HG03565 (cell line): ENCODE measurements around the gene IRF4.
"Not testable (repeated sequence)": the region's sequence is repeated elsewhere in the genome, so short reads cannot be mapped to it uniquely, and the experiment has no call there.

Experiments
- ATAC-seq: cut with Tn5 transposase; IDR thresholded peaks from one replicate; pipeline ENCODE4 v1.9.1; 2021; ENCODE audit warnings: mild to moderate bottlenecking, moderate library complexity; ENCODE audit not compliant: unreplicated experiment

IRF4 gene

GRCh38 chr6:411402-412145 is 20.0 kb downstream of the IRF4 start:
- no peak for ATAC-seq

DNA sequence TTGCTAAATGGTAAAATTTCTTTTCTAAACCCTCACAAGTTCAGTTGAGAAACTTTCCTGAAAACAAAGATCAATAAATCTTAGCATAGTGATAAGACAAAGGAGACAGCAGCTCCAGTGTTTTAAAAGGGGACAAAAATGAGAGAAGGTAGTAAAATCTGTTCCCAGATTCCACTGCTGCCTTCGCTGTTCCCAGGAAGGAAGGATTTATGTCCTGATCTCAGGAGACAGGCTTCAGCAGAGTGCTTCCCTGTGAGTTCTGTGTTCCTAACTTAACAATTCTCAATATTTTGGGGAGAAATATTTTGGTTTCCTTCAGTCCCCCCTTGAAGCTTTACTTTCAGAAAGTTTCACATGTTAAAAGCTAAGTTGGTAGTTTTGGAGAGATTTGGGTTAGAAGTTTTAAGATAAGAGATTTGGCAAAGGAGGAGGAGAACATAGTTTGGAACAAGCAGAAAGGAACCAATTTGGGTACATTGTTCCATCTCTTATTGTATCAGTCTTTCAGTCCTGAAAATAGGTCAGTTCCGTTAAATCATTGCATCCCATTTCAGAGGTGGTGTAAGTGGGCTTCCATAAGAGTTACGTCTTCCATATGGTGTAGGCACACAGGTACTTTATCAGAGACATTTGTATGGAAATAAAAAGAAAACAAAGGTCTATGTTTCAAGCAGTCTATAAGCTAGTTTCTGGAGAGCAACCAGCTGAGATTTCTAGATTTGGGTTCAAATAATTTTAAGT is 20.8 kb downstream of the IRF4 start:
- ATAC-seq, result no peak

- ATAC-seq, result no peak
These were observed 22.9 kb downstream of the IRF4 start for GRCh38 chr6:414447-414846.

DNA sequence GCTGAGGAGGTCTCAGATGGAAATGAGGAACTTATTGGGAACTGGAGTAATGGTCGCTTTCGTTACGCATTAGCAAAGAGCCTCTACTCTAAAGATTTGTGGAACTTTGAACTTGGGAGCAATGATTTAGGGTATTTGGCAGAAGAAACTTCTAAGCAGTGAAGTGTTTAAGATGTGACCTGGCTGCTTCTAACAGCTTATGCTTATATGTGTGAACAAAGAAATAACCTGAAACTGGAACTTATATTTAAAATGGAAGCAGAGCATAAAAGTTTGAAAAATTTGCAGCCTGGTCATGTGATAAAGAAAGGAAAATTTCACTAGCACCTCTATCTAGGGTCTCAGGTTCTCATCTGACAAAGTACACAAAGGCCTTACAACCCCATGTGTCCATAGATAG is 23.5 kb downstream of the IRF4 start:
- ATAC-seq, result no peak

- no peak for ATAC-seq
These were observed 29.7 kb downstream of the IRF4 start for GRCh38 chr6:421211-421610.

GRCh38 chr6:422433-423054 is 31.0 kb downstream of the IRF4 start:
- peak; percentile 64 for ATAC-seq

GRCh38 chr6:423055-423798 is 31.7 kb downstream of the IRF4 start:
- no peak for ATAC-seq

DNA sequence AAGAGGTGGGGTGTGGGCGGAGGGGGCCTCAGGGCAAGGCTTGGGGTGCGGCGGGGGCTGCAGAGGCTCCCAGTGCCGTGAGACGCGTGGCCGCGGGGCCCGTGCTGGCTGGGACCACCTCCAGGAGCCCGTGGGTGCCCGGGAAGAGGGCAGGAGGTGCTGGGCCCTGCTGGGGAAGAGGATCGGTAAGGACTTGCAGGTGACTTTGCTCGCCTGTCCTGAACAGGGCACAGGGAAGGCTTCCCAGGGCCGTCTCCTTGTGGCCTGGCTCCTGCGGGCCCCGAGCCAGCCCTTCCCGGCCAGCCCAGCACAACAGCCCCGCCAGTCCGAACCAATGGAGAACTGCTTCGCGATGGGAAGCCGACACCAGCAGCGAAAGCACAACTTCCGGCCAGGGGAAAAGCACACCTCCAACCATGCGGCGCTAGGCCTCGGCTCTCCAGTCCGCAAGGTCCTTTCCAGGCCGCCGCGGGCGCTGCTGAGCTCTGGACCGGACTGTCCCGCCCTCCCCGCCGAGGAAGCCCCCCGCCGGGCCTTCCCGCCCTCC is 32.3 kb downstream of the IRF4 start:
- no peak for ATAC-seq

- no peak for ATAC-seq
These were observed 33.3 kb downstream of the IRF4 start for GRCh38 chr6:424741-425417.

GRCh38 chr6:425418-425788 is 33.9 kb downstream of the IRF4 start:
- ATAC-seq, result not testable (repeated sequence)

DNA sequence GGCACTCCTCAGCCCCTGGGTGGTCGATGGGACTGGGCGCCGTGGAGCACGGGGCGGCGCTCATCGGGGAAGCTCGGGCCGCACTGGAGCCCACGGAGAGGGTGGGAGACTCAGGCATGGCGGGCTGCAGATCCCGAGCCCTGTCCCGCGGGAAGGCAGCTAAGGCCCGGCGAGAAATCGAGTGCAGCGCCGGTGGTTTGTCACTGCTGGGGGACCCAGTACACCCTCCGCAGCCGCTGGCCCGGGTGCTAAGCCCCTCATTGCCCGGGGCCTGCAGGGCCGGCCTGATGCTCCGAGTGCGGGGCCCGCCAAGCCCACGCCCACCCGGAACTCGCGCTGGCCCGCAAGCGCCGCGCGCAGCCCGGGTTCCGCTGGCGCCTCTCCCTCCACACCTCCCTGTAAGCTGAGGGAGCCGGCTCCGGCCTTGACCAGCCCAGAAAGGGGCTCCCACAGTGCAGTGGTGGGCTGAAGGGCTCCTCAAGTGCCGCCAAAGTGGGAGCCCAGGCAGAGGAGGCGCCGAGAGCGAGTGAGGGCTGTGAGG is 34.7 kb downstream of the IRF4 start:
- ATAC-seq, result not testable (repeated sequence)

GRCh38 chr6:428047-428603 is 36.6 kb downstream of the IRF4 start:
- no peak for ATAC-seq

DNA sequence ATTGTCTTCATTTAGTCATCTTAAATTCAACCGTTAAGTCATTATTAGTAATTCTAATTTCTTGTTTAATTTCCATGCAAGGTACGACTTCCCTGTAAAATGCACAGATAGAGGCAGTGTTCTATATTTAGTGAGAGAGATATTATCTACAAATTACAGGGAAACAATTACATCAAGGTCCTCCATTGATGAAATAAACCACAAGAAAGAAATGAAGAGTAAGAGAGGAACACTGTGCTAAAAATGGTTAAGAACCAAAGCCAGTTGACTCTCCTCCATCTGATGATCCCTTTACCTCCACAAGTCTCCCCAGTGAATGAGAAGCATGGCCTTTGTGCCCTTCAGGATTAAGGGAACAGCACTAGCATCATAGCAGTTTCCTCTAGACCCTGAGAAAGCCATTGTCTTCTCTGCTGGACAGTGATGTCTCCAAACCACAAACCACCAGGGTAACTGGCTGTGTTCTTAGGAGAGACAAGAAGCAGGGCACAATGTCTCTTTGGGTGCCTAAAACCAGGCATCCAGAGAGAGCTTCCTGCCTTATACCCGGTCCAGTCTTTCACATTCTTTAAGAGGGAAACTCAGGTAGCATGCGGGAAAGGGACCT is 38.1 kb downstream of the IRF4 start:
- no peak for ATAC-seq

DNA sequence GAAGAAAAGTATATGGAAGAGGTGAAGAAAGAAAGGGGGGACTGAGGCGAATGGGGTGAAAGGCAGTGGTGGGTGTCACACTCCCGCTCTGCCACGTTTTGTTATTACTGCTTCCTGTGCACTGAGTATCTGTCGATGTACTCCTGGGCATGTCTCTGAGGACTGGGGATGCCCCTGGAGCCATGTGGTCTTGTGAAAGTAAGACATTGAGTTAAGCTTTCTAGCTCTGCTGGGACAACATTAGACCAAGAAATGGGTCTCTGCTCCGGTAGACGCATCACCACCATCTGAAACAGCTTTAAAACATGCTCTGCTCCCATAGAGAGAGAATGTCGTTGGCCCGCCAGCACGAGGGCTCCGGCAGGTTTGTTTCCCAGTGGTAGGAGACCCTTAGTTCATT is 40.0 kb downstream of the IRF4 start:
- ATAC-seq, result no peak

DNA sequence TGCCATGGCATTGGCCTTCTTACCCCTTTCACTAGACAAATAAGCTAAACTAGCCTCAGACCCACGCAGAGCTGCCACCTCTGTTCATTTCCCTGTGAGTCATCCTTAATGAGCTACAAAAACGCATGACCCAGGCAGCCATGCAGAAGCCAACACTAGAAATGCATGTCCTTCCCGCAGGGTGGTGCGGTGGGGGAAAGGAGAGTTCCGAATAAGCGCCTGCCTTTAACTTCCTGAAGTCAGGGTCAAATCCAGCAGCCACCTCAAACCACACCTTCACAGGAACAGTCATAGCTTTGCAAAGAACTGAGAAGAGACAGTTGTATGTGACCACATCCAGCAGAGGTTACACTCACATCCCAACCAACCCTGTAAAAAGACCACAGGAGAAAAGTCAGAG is 40.4 kb downstream of the IRF4 start:
- no peak for ATAC-seq

- no peak for ATAC-seq
These were observed 42.6 kb downstream of the IRF4 start for GRCh38 chr6:434051-434705.

DNA sequence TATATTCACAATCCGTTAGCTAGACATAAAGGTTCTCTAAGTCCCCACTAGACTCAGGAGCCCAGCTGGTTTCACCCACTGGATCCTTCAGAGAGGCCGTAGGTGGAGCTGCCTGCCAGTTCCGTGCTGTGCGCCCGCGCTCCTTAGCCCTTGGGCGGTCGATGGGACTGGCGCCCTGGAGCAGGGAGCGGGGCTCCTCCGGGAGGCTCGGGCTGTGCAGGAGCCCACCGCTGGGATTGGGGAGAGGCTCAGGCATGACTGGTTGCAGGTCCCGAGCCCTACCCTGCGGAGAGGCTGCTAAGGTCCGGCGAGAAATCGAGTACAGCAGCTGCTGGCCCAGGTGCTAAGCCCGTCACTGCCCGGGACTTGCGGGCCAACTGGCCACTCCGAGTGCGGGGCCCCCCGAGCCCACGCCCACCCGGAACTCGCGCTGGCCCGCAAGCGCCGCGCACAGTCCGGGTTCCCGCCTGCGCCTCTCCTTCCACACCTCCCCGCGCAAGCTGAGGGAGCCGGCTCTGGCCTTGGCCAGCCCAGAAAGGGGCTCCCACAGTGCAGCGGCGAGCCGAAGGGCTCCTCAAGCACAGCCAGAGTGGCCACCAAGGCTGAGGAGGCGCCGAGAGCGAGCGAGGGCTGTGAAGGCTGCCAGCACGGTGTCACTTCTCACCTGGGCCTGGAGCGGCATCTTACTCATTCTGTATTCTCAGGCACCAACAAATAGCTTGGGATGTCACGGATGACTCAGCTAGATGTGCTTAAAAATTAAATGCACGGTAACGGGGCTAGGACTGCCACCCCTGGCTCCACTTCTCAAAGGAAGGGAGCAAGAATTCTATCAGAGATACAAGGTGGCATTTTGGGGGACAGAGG is 44.1 kb downstream of the IRF4 start:
- no peak for ATAC-seq
